CD1c-positive myeloid dendritic cell (primary cell): ENCODE measurements around the gene CTSW.
A peak's percentile ranks its signal among the peaks of the same experiment; 100 is the strongest.
"Not testable (repeated sequence)": the region's sequence is repeated elsewhere in the genome, so short reads cannot be mapped to it uniquely, and the experiment has no call there.

Source experiments
- DNase-seq: peaks from one replicate; pipeline ENCODE4 v3.0.0-alpha.2; 2016; ENCODE audit errors: extremely low spot score

The CTSW gene

DNA sequence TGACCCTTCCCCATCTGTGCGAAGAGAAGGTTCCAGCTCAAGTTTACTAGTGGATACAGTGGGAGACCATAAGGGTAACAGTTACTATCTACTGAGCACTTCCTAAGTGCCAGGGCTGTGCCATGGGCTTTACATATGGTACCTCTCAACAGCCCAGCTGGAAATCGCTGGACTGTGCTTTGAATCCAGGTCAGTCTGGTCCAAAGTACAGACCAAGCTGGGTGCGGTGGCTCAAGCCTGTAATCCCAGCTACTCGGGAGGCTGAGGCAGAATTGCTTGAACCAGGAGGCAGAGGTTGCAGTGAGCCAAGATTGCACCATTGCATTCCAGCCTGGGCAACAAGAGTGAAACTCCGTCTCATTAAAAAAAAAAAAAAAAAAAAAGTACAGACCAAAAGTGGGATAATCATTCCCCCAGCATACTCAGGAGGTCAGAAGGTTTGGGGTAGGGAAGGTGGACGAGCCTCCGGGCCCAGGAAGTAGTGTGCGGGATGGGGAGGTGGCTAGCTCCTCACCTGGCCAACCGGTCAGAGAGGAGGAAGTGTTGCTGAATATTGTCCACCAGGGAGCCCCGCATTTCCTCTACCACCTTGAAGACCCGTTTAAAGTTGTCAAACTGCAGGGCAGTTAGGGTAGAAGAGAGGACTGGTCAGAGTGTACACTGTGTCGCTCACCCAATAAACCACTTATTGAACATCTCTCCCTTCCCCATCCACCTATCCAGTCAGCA lies 6.3 kb downstream of the CTSW start:
- DNase-seq: no peak

DNA sequence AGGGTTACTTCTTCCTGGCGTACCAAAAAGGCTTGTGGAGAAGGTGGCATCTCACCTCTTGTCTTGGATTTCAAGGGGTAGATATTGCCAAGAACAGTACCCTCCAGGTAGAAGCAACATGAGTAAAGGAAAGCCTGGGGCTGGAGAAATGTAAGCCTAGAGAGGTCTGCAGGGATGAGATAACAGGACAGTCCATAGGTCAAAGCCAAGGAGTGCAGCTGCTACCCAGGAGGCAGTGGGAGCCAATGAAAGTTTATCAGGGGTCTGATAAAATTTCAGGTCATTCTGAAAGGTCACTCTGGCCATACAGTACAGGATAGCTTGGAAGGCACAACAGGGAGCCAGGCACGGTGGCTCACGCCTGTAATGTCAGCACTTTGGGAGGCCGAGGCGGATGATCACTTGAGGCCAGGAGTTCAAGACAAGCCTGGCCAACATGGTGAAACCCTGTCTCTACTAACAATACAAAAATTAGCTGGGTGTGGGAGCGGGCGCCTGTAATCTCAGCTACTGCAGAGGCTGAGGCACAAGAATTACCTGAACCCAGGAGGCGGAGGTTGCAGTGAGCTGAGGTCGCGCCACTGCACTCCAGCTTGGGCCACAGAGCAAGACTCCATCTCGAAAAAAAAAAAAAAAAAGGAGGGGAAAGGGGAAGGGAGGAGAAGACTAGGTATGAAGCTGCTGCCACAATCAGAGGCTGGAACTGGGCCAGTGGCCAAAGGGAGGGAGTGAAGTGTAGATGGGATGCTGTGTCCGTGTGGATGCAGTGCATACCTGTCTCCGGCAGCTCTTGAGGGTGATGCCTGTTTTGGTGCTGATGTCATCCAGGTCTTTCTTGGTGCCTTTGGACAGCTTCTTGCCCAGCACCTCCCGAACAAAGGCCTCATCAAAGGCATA lies 7.4 kb downstream of the CTSW start:
- DNase-seq: no peak

DNA sequence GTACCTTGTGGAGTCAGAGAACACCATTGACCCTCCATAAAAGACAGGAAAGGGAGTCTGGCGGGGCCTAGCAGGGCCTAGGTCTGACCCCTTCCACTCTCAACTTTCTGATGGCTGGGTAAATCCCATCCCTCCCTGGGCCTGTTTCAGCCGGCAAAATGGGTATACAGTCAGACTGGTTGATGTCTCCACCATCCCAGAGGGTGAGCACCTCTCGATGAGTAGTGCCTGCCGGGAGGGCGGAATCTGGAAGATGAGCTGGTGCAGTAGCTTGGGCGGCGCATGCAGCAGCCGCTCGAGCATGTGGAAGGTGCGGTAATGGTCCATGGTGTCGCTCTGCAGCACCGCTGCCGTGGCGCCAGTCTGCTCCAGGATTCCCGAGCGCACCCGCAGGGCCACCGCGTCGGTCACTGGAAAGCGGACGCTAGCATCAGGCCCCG lies 8.1 kb downstream of the CTSW start:
- no peak for DNase-seq

DNA sequence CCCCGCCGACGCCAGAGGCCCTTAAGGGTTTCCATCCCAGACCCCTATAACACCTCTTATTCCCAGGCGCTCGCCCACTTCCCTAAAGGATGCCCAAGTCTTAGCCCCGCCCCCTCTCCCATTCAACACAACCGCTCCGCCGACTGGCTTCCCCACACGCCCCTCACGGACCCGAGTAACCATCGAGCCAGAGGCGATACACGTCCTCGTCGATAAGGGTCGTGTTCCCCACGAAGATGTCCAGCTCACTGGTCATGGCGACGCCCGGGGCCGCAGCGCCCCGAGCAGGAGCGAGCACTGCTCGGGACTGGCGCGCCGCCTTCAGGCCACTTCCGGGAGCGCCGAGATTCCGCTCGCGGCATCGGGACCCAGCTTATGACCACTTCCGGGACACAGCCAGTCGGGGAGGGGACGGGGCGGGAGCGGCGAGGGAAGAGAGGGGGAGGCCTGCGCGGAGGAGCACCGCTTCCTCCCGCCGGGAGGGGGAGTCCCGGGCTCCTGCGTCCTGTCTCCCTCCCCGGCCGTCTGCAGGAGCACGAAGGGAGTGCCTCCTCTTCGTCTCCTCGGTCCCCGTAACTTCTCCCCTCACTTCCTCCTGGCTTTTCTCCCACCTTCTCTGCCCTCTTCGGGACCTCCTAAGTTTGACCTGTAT lies 8.7 kb downstream of the CTSW start, which contains the start of gene FIBP:
FIBP (minus strand) TSS at position 309 of the 652 bp plus-strand sequence; CDS start at position 256, 53 bp downstream.
- peak; percentile 98 for DNase-seq

DNA sequence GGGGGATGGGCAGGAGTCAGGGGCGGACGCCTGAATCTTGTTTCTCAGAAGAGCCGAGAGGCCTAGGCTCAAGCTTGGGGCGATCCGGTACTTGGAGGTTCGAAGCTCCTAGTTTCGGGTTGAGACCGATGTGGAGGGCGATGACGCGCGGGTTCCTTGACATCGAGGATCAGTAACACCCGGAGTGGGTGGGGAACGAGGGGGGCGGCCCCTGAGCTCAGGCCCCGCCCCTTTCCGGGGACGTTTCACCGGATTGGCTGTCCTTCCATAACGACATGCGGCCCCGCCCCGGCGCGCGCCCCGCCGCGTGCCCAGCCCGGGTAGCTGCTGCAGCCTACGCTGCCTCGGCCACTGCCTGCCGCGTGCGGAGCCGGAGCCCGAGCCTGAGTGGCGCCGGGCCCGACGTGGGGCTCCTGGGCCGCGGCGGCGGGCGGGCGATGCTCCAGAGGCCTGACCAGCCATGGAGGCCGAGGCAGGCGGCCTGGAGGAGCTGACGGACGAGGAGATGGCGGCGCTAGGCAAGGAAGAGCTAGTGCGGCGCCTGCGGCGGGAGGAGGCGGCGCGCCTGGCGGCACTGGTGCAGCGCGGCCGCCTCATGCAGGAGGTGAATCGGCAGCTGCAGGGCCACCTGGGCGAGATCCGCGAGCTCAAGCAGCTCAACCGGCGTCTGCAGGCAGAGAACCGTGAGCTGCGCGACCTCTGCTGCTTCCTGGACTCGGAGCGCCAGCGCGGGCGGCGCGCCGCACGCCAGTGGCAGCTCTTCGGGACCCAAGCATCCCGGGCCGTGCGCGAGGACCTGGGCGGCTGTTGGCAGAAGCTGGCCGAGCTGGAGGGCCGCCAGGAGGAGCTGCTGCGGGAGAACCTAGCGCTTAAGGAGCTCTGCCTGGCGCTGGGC lies 10.9 kb downstream of the CTSW start, which contains the start of gene CCDC85B:
CCDC85B (plus strand) TSS at position 350 of the 895 bp plus-strand sequence; CDS start at position 461, 111 bp downstream.
- DNase-seq: peak; percentile 99

DNA sequence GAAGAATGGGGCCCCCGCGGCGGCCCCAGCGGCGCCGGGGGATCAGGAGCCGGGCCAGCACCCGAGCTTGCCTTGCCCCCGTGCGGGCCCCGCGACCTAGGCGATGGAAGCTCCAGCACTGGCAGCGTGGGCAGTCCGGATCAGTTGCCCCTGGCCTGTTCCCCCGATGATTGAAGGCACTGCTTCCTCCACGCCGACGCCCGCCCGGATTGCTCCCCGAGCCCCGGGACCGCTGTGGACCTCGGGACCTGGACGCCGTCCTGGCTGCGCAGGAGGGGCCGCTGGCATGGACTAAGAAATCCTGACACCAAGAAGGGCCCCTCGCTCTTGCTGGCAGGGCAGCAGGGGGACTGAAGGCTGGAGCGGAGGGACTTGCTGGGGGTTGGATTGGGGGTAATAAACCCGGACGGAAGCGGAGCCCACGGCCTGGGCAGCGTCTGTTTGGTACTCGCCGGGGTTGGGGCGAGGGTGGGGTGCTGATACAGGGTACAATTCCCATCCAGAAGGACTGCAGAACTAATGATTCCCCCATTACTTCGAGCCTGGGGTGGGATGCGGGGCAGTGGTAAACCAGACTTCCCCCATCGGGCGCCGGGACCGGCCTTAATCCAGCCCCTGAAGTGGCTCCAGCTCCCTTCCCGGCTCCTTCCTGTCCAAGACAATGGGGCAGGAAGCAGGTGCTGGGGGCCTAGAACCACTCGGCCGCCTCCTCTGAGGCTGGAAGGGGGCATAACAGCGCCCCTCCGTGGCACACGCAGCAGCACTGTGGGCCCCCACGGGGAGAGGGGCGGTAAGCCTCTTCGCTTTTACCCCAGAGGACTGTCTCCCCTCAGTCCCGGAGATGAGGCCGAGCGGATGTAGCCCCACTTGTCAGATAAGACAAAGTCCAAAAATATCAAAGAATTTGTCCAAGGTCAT lies 11.8 kb downstream of the CTSW start:
- peak; percentile 33 for DNase-seq

DNA sequence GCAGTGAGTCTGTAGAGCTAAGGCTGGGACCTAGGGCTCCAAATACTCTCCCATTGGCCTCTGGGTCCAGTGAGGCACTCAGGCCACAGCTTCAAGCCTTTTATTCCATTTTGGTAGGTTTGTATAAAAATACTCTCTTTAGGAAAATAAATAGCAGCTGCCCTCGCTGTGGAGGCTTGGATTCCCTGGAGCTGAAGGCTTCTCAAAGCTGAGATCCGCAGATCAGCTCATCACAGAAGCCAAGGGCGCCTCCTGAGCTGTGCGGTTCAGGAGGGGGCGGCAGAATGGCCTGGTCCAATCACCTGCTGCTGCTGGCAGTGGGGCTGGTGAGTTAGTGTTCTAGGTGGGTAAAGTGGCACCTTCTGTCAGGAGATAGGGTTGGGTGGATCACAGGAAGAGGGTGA lies 12.5 kb downstream of the CTSW start:
- not testable (repeated sequence) for DNase-seq

DNA sequence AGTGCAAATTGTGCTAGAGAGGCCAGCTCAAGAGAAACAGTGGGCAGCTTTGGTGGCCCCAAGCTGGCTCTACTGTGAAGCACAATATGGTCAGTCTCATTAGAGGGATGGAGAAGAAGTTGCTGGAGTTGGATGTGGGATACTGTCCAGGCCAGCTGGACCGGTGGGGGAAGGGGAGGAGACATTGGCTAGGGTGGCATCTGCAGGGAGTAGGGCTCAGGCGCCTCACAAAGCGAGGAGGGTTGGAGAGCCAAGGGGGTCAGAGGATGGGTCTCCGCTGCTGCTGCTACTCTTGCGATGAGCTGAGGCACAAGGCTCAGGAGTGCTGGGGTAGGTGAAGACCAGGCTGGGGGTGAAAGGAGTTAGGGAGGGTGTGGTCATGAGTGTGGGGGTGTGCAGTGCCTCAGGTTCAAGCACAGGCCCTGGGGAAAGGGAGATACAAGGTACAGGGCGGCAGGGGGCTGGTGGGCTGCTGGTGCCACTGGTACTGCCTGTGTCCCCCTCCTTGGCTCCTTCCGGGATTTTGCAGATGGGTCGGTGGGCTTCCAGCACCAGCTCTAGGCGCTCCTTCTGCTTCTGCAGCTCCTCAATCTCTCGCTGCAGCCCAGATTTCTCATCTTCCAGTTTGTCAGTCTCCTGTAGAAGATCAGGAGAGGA lies 13.2 kb downstream of the CTSW start:
- DNase-seq: no peak

DNA sequence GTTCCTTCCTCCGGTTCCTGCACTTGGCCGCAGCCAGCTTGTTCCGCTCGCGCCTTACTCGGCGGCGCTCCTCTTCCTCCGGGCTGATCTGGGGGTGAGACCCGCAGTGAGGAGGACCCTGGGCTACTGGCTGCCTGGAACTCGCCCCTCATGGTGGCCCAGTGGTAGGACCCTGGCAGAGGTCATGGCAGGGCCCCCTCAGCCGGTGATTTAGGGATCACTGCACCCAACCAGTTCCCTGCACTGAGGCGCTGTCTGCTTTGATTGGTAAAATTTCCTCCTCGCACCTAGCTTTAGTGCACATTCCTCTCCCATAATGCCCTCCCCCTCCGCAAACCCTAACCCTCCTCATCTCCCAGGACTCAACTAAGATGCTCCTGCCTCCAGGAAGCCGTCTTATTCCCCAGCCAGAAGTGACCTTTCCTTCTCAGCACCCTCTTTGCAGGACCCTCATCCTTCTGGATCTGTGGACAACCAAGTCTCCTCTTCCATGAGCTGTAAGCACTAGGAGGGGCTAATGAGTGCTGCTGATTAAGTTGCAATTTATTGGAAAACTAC lies 14.5 kb downstream of the CTSW start:
- DNase-seq: peak; percentile 51

DNA sequence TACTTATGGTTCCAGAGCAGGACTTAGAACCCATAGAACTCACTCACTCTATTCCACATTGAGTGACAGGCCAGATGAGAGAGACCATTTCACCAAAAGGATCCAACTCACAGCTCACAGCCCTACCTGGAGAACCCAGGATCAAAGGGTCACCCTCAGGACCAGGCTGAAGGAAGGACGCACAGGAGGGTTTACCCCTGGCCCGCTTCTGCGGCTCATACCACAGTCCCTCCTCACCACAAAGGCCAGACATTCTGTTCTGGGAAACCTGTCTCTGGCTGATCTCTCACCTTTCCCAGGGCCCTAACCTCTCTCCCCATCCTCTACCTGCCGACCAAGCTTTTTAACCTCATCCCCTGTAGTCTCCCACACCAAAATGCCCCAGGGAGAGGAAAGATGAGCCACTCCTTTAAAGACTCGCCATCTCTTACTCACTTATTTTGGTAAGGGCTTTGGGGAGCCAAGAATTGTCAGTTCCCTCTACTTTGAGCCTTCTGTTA lies 15.9 kb downstream of the CTSW start:
- DNase-seq: no peak

DNA sequence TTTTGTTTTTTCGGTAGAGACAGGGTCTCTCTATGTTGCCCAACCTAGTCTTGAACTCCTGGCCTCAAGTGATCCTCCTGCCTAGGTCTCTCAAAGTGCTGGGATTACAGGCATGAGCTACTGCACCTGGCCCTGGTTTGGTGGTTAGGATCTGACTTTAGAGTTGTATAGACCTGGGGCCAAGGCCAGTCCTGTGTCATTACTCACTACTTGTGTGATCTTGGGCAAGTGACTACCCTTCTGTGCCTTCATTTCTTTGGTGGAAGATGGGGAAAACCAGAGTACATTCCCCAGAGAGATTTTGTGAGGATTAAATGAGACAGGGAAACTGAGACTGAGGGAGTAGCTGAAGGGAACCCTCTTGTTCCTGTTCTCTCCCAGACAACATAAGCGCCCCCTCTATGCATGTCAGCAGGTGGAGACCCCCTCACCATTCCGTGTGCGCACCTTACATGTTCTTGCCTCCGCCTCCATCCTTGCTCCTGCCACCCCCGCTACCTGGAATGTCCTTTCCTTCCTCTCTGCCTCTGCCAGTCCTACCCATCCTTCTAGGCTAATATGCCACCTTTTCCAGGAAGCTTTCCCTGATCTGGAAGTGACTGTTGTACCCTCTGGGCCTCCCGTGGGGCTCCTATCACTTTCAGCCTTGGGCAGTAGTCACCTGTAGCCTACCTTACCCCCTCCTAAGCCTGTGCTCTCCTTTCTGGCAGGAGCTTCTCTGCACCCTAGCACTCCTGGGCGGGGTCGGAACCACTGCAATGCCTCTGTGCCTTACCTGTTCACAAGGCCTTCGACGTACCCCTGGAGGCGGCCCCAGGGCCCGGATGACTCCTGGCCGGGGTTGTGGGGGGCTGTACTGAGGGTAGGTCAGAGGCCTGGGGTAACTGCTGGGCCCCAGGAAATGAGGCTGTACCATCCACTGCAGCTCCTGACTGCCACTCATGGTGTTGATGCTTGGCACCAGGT lies 16.7 kb downstream of the CTSW start:
- no peak for DNase-seq

DNA sequence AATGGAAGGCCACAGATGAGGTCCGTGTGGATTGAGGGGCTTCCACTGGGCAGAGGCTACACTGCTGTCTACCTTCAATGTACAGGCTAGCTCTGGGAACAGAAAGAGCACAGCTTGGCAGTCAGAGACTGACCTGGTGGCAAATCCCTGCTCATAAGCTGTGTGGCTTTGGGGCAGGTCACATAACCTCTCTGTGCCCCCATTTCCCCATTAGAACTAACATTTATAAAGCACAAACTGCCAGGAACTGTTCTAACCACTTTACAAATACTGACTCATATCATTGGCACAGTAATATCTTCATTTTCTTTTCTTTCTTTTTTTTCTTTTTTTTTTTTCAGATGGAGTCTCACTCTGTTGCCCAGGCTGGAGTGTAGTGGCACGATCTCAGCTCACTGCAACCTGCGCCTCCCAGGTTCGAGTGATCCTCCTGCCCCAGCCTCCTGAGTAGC lies 17.4 kb downstream of the CTSW start:
- DNase-seq: no peak

DNA sequence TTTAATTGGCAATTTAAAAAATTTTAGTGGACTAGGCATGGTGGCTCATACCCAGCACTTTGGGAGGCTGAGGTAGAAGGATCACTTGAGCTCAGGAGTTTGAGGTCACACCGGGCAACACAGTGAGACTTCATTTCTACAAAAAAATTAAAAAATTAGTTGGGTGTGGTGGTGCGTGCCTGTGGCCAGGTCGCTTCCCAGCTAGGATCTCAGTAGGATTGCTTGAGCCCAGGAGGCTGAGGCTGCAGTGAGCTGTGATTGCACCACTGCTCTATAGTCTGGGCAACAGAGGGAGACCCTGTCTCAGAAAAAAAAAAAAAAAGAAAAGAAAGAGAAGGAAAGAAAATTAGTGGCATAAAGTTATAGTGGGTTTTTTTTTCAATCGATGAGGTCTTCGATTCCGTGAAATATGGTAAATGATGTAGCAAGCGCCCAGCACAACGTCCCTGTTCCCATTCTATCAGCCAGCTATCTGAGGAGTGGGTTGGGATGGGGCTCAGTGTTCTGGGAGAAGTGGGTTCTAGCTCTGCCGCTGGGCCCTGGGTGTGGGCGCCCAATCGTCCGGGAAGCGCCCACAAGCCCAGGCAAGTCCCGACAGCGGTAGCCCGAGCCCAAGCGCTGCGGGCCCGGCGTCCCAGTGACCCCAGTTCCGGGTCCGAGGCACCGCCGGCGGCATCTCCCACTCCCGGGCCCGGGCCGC lies 19.2 kb downstream of the CTSW start:
- no peak for DNase-seq

DNA sequence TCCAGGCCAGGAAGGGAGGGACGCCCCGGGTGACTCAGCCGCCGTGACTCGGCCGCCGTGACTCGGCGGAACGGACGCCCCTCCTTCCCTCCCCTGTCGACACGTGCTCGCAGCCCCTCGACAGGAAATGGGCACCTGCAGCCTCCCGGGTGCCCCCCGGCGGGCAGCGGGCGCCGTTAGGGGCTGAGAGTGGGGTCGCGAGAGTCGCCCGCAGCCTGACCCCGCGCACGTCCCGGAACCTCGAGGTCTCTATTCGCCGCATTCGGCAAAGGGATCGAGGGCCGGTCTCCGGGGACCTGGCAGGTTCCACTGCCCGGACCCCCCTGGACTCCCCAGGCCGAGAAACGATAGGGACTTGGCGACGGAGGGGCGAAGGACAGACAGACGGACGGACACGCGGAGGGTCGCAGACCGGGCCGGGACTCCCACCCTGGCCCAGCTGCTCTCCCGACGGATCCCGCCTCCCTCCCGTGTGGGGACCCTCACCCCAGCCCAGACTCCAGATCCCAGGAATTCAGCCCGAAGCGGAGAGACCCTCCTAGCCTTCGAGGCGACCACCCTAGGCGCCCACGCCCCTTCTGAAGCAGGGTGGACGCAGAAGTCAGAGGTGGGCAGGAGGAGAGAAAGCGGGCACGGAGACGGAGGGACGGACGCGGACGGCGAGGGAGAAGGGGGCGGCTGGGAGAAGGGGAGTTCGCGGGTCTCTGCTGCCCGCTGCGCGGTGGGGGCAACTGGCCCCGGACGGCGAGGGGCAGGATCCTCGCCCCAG lies 19.9 kb downstream of the CTSW start:
- peak; percentile 83 for DNase-seq

DNA sequence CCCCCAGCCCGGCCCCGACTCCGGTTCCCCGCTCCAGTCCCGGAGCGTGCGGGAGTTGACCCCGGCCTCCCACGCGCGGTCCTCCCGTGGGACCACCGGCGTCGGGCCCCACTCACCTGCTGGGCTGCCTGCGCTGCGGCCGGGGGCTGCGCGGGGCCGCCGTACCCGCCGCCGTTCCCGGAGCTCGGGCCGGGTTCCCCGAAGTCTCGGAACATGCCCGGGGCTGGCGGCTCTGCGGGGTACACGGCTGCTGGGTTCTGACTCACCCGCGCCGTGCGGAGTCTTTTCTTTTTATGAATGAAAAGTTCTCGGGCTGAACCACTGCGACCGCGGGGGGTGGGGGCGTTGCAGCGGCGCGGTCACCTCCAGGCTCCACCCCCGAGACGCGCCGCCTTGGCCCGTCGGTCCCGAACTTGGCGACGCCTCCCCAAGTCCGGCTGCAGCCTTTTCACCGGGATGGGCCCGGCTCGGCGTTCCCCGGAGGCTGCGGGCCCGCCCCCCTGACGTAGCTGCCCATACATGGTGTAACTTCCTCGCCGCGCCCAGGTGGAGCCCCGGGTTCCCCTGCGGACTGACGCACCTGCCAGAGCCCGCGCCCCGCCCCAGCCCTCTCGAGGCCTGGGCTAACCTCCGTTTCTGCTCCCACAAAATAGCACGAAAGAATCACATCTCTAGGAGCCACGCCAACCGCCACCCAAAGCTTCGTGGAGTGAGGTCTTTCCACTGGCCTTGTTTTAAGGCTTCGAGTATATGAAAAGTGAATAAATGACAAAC lies 20.7 kb downstream of the CTSW start, which contains the start of gene FOSL1:
FOSL1 (minus strand) TSS at position 264 of the 774 bp plus-strand sequence; CDS start at position 215, 49 bp downstream.
- DNase-seq: peak; percentile 95

DNA sequence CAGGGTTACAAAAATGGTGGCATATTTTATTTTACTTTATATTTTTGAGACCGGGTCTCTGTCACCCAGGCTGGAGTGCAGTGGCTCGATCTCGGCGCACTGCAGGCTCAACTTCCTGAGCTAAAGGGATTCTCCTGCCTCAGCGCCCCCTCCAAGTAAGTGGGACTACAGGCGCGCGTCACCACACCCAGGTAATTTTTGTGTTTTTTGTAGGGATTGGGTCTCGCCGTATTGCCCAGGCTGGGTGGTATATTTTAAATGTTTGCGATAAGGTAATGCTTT lies 21.2 kb downstream of the CTSW start:
- no peak for DNase-seq
